Tibial artery (tissue), 4 donors: ENCODE measurements around the gene PTH.

Source experiments
- DNase-seq, 2 donors: peaks; one replicate each; pipeline ENCODE4 v3.0.0-alpha.2; 2019
- H3K27ac ChIP-seq, 2 donors: fragments of 200-600 bp; sonication (generic) in 1 of 2; 1 replicate in 1 of 2; 2 replicates in 1 of 2; pipeline ENCODE4 v1.5.1; 2018 to 2019; ENCODE audit warnings: mild to moderate bottlenecking in 1 of 2
- H3K27me3 ChIP-seq, 2 donors: fragments of 200-600 bp; sonication (generic) in 1 of 2; one replicate each; pipeline versions ENCODE4 v1.5.1 to v1.6.0; 2016 to 2019
- H3K36me3 ChIP-seq, 3 donors: fragments of 200-600 bp; sonication (generic) in 2 of 3; one replicate each; pipeline ENCODE4 v1.5.1; 2016 to 2019; ENCODE audit warnings: mild to moderate bottlenecking in 2 of 3
- H3K4me1 ChIP-seq, 4 donors: fragments of 200-600 bp; sonication (generic) in 2 of 4; 1 replicate in 3 of 4; 2 replicates in 1 of 4; pipeline ENCODE4 v1.5.1; 2016 to 2019
- H3K4me3 ChIP-seq, 2 donors: fragments of 200-600 bp; sonication (generic) in 1 of 2; 1 replicate in 1 of 2; 2 replicates in 1 of 2; pipeline ENCODE4 v1.5.1; 2018 to 2019; ENCODE audit warnings: mild to moderate bottlenecking in 2 of 2
- H3K9me3 ChIP-seq, 3 donors: fragments of 200-600 bp; sonication (generic) in 1 of 3; one replicate each; pipeline ENCODE4 v1.5.1; 2016 to 2019
- intact Hi-C: fragments of 100-400 bp; cut with DNase I; formaldehyde crosslinking; loops from one replicate; pipeline ENCODE4 v1.15.0; 2023; ENCODE audit warnings: low total_unique reads
- TF ChIP-seq, protein P1 (sequence below), 2 experiments: fragments of 200-600 bp in 1 of 2; fragments of 450-650 bp in 1 of 2; IDR thresholded peaks; one replicate each; pipeline ENCODE4 v1.5.1; 2017 to 2019; ENCODE audit warnings: antibody characterized with exemption in 2 of 2, mild to moderate bottlenecking in 1 of 2, moderate library complexity in 1 of 2

The PTH gene

GRCh38 chr11:13450832-13451397 is 44.9 kb downstream of the PTH start:
- intact Hi-C loops = no loop called here
- Histone ChIP-seq H3K4me1 (peaks cover 0 to 25% (median 7%) of the 10 kb centered on the region in 4 donors), H3K27me3 (no peaks in the 10 kb centered on the region), H3K9me3 (peaks cover 0 to 3% (median 0%) of the 10 kb centered on the region in 3 donors), H3K27ac (no peak overlapping the region), H3K36me3 (no peaks in the 10 kb centered on the region), H3K4me3 (no peak overlapping the region)
- TF ChIP-seq, protein P1, sequence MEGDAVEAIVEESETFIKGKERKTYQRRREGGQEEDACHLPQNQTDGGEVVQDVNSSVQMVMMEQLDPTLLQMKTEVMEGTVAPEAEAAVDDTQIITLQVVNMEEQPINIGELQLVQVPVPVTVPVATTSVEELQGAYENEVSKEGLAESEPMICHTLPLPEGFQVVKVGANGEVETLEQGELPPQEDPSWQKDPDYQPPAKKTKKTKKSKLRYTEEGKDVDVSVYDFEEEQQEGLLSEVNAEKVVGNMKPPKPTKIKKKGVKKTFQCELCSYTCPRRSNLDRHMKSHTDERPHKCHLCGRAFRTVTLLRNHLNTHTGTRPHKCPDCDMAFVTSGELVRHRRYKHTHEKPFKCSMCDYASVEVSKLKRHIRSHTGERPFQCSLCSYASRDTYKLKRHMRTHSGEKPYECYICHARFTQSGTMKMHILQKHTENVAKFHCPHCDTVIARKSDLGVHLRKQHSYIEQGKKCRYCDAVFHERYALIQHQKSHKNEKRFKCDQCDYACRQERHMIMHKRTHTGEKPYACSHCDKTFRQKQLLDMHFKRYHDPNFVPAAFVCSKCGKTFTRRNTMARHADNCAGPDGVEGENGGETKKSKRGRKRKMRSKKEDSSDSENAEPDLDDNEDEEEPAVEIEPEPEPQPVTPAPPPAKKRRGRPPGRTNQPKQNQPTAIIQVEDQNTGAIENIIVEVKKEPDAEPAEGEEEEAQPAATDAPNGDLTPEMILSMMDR (IDR thresholded peaks at IDR 0.05) = no peak
- DNase-seq = no peak

DNA sequence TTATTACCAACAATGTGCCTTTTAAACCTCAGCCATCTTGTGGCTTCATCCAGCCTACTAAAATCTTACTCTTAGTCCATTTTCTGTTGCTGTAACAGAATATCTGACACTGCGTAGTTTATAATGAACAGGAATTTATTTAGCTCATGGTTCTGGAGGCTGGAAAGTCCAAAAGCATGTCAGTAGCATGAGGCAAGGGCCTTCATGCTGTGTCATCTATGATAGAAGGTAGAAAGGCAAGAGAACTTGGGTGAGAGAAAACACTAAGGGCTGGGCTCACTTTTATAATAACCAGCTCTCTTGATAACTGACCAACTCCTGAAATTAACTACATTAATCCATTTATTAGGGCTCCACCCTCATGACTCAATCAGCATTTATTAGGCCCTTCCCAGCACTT is 46.3 kb downstream of the PTH start:
- peaks cover 0 to 3% (median 0%) of the 10 kb centered on the region in 3 donors for H3K9me3 ChIP-seq
- H3K27me3 ChIP-seq = no peaks in the 10 kb centered on the region
- no peak for DNase-seq
- intact Hi-C loops = no loop called here
- no peak overlapping the region for H3K4me3 ChIP-seq
- no peaks in the 10 kb centered on the region for H3K36me3 ChIP-seq
- peaks cover 0 to 27% (median 7%) of the 10 kb centered on the region in 4 donors for H3K4me1 ChIP-seq
- H3K27ac ChIP-seq = peak overlapping the region; percentile 36 to 56
- TF ChIP-seq, protein P1 (IDR thresholded peaks at IDR 0.05) = no peak

GRCh38 chr11:13448876-13449275 is 46.9 kb downstream of the PTH start:
- H3K27me3 ChIP-seq = no peaks in the 10 kb centered on the region
- H3K4me3 ChIP-seq = no peak overlapping the region
- intact Hi-C loops = no loop called here
- H3K27ac ChIP-seq = peak overlapping the region; percentile 36 to 56
- peaks cover 0 to 3% (median 0%) of the 10 kb centered on the region in 3 donors for H3K9me3 ChIP-seq
- peaks cover 0 to 27% (median 7%) of the 10 kb centered on the region in 4 donors for H3K4me1 ChIP-seq
- peak in 1 of 2 donors; percentile 45 for DNase-seq
- TF ChIP-seq, protein P1 (IDR thresholded peaks at IDR 0.05) = no peak
- no peaks in the 10 kb centered on the region for H3K36me3 ChIP-seq

DNA sequence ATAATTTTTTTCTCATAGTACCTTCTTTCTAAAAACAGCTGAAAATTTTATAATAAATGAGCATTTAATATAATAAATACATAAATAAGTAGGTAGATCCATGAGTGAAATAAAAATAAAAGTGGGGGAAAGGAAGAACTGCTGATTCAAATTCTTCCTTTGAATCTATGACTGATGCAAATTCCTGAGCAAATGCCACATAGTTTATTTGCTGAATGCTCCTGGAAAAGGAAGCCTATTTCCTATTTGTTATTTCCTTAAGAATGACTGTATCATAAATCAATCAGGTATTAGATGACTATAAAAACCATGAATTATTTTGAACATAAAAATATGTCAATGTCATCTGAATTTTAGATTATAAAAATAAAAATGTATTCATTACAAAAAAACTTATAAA is 49.4 kb downstream of the PTH start:
- Histone ChIP-seq H3K4me1 (peaks cover 0 to 27% (median 7%) of the 10 kb centered on the region in 4 donors), H3K4me3 (no peak overlapping the region), H3K27me3 (no peaks in the 10 kb centered on the region), H3K9me3 (peaks cover 0 to 3% (median 0%) of the 10 kb centered on the region in 3 donors), H3K36me3 (no peaks in the 10 kb centered on the region), H3K27ac (no peak overlapping the region)
- DNase-seq = no peak
- intact Hi-C loops = no loop called here
- TF ChIP-seq, protein P1 (IDR thresholded peaks at IDR 0.05) = no peak

- DNase-seq = no peak
- intact Hi-C loops = no loop called here
- TF ChIP-seq, protein P1 (IDR thresholded peaks at IDR 0.05) = no peak
- H3K9me3 ChIP-seq = no peaks in the 10 kb centered on the region
- H3K27ac ChIP-seq = no peak overlapping the region
- peaks cover 0 to 27% (median 7%) of the 10 kb centered on the region in 4 donors for H3K4me1 ChIP-seq
- no peaks in the 10 kb centered on the region for H3K27me3 ChIP-seq
- no peaks in the 10 kb centered on the region for H3K36me3 ChIP-seq
- H3K4me3 ChIP-seq = no peak overlapping the region
These were observed 50.2 kb downstream of the PTH start for GRCh38 chr11:13445588-13445987.
